GM19035 (cell line): ENCODE results near the gene VWA8.
A peak's percentile ranks its signal among the peaks of the same experiment; 100 is the strongest.
"Not testable (repeated sequence)": the region's sequence is repeated elsewhere in the genome, so short reads cannot be mapped to it uniquely, and the experiment has no call there.

Experiments used
- ATAC-seq: cut with Tn5 transposase; IDR thresholded peaks from one replicate; pipeline ENCODE4 v1.9.1; 2021; ENCODE audit not compliant: unreplicated experiment

VWA8 gene

DNA sequence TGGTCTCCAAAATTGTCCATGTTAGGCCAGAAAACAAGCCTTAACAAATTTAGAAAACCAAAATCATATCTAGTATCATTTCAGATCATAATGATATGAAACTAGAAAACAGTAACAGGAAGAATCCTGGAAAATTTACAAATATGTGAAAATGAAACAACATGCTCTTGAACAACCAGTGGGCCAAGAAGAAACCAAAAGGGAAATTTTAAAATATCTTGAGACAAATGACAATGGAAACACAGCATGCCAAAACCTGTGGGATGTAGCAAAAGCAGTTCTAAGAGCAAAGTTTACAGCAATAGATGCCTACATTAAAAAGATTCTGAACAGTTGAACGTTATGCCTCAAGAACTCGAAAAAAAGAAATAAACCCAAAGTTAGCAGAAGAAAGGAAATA lies 32.6 kb downstream of the VWA8 start:
- no peak for ATAC-seq

- no peak for ATAC-seq
Observed at GRCh38 chr13:41925014-41925413, 35.9 kb downstream of the VWA8 start.

GRCh38 chr13:41922894-41923293 lies 38.0 kb downstream of the VWA8 start:
- not testable (repeated sequence) for ATAC-seq

GRCh38 chr13:41919741-41920487 lies 41.0 kb downstream of the VWA8 start:
- no peak for ATAC-seq

- no peak for ATAC-seq
Observed at GRCh38 chr13:41919031-41919740, 41.7 kb downstream of the VWA8 start.

- ATAC-seq = no peak
Observed at GRCh38 chr13:41917641-41918040, 43.3 kb downstream of the VWA8 start.

DNA sequence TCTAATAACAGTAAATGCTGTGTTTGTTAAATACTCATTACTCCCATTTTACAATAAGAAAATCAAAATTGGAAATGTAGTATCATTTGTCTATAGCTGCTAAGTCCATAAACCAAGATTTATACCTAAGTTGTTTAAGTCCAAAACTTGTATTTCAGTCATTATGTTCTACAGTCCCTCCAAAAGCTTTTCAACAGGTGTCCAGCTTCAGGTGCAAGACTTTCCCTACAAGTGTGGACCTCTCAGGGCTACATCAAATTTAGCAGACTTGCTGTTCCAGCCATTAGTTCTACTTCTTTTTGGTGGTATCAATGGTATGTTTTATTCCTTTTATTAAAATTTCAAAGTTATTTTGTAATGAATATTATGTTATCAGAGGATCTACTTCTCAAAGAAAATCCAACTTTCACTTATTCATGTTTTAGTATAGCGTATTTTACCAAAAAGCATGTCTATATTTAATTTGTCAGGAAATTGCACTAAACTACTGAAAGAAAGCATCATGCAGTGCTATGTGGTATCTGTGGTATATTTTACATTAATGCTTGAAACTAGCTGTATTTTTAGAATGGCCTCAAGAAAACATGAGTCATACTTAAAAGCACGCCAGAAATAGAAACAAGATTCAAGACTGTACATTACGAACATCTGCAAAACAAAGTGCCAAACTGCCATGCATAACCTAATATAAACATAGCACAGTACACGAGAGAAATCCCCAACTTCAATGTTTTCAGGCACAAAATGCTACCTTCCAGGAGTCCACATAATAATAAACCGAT lies 44.5 kb downstream of the VWA8 start:
- peak; percentile 97 for ATAC-seq

DNA sequence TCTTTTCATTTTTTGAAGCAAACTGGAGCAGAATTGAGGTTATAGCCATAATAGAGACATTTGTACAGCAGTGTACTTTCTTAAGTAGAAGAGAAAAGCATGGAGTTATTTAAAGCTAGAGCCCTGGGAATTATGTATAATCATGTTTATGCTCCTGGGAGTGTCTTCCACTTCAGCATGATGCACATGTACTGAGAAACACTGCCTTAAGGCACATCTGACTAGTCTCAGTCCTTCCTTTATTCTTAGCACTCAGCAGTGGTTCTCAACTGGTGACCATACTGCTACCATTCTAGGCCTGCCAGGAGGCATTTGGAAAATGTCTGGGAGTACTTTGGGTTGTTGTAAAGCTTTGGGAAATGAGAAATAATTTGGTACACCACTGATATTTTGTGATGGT lies 45.8 kb downstream of the VWA8 start:
- no peak for ATAC-seq

DNA sequence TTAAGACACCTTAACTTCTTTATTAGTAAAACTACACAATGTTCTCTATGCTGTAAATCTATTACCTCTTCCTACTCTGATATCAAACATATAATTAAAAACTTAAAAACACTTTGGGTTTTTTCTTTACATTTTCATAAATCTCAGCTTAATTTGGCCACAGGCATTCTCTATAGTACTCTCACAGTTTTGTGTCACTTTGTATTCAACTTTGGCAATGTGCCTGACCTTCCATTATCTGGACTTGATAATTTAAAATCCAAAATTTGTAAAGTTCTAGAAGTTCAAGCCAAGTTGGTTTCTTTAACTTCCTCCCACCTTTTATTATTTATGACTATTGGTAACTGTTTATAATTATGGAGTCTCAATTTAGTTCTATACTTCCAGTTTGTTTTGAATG lies 46.4 kb downstream of the VWA8 start:
- no peak for ATAC-seq

DNA sequence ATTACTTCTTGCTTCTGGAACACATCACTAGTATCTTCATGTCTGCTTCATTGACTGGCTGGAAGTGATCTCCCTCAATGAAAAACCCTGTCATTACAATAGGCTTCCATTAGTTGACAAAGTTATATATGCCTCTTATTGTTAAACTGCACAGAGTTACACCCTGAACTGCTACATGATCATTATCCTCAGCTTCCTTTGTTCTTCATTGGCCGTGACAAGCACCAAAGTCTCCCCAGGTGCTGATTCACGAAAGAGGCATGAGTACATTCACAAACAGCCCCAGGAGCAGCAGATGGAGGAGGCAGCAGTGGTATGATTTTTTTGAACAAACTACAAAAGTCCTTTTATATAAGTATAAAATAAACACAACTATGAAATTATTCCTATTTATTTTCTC lies 51.4 kb downstream of the VWA8 start:
- ATAC-seq = no peak

GRCh38 chr13:41905600-41906254 lies 55.2 kb downstream of the VWA8 start:
- ATAC-seq = peak; percentile 91

DNA sequence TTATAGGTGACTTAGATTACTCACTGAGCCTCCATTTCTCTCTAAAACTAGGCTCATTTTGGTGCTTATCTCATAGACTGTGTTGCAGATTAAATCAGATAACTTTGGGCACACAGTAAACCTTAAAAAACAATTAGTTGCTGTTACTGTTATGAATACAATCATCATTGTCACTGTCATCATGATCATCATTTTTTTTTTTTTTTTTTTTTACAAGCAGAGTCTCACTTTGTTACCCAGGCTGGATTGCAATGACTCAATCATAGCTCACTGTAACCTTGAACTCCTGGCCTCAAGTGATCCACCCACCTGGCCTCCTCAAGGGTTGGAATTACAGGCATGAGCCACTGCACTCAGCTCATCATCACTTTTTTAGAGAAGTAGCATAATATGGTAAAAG lies 60.0 kb downstream of the VWA8 start:
- no peak for ATAC-seq

DNA sequence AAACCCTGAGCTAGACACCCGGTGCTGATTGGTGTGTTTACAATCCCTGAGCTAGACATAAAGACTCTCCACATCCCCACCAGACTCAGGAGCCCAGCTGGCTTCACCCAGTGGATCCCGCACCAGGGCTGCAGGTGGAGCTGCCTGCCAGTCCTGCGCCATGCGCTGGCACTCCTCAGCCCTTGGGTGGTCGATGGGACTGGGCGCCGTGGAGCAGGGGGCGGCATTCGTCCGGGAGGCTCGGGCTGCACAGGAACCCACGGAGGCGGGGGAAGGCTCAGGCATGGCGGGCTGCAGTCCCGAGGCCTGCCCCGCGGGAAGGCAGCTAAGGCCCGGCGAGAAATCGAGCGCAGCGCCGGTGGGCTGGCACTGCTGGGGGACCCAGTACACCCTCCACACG lies 62.5 kb downstream of the VWA8 start:
- ATAC-seq = not testable (repeated sequence)

GRCh38 chr13:41897126-41897525 lies 63.8 kb downstream of the VWA8 start:
- no peak for ATAC-seq

DNA sequence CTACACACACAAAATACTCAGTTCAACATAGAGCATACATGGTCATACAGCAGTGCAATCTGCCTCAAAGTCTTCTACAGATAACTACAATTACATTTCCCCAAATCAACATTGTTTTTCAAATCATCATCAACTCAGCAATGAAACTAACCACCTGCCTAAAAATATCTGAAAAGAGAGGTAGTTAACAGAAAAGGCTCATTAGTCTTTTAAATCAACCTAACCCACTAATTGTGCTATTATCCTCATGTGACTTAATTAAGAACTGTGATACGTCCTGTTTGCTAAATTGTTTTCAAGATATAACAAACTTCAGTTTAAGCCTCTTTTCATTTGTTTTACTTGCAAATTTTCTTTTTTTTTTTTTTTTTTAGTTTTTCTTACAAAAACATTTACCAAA lies 65.4 kb downstream of the VWA8 start:
- no peak for ATAC-seq

DNA sequence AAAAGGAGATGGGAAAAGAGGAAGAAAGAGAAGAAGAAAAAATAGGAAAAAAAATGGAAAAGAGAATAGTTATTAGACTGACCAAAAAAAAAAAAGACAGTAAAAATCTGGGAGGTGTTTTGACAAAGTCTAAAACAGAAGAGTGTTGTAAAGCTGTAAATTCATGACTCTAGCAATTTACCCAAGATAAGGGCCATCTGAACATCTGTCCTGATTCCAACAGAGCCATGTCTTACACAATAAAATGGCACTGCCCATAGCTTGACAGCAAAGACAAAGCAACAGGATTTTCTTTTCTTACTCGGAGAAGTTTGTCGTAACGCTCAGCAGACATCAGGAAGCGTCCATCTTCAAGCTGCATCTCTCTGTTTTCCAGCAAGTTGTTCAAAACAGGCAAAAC lies 69.8 kb downstream of the VWA8 start:
- ATAC-seq = no peak

GRCh38 chr13:41883147-41883546 lies 77.8 kb downstream of the VWA8 start:
- no peak for ATAC-seq

GRCh38 chr13:41881890-41882289 lies 79.0 kb downstream of the VWA8 start:
- ATAC-seq = not testable (repeated sequence)

DNA sequence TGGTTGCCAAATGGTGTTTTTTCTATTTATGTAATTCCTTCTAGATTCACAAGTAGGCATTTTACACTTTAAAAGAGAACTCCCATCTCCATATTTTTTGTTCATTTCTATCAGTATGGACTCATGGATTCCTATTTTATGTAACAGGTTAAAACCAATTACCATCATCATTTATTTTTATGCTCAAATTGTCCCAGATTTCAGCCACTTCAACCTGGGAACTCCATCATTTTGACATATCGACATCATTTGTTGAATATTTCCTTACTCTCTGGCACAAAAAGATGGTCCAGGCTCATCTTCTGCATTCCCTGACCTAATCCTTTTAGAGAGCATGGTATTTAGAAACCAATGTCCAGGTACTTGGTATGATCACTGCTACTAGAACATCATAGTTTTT lies 79.9 kb downstream of the VWA8 start:
- ATAC-seq = no peak

DNA sequence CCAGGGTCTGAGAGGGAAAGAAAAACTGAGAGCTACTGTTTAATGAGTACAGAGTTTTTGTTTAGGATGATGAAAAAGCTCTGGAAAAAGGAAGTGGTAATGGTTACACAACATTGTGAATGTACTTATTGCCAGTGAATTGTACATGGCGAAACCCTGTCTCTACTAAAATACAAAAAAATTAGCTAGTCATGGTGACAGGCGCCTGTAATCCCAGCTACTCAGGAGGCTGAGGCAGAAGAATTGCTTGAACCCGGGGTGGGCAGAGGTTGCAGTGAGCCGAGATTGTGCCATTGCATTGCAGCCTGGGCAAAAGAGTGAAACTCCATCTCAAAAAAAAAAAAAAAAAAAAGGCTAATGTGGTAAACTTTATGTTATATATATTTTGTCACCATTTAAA lies 96.3 kb downstream of the VWA8 start:
- ATAC-seq = no peak

GRCh38 chr13:41862659-41863058 lies 98.2 kb downstream of the VWA8 start:
- ATAC-seq = not testable (repeated sequence)
